RPMI8226 (cell line): ENCODE data around the gene NMUR1.

ENCODE experiments used
- DNase-seq: peaks from one replicate; pipeline ENCODE4 v3.0.0-alpha.2; 2015

Gene NMUR1

GRCh38 chr2:231483398-231484329 is 46.6 kb downstream of the NMUR1 start:
- DNase-seq: peak; percentile 53

- peak; percentile 78 for DNase-seq
Observed at GRCh38 chr2:231482806-231483391, 47.3 kb downstream of the NMUR1 start.

- DNase-seq: no peak
Observed at GRCh38 chr2:231480781-231481180, 49.5 kb downstream of the NMUR1 start.

- DNase-seq: no peak
Observed at GRCh38 chr2:231479455-231479854, 50.8 kb downstream of the NMUR1 start.

- DNase-seq: no peak
Observed at GRCh38 chr2:231476920-231477319, 53.3 kb downstream of the NMUR1 start.

DNA sequence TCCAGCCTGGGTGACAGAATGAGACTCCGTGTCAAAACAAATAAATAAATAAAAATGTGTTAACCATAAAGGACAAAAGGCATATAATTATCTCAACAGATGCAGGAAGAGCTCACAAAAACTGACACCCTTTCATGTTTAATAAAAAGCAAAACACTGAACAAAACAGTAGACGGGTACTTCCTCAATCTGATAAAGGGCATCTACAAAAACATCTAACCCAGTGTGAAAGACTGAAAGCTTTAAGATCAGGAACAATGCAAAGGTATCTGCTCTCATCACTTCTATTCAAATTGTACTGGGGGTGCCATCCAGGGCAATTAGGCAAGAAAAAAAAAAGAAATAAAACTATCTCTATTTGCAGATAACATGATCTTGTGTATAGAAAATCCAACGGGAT is 54.3 kb downstream of the NMUR1 start:
- DNase-seq: no peak
